GM18499 (cell line): ENCODE results near the gene CHD6.

Experiments used
- ATAC-seq: cut with Tn5 transposase; IDR thresholded peaks from one replicate; pipeline ENCODE4 v1.9.1; 2021; ENCODE audit warnings: moderate number of reproducible peaks; ENCODE audit not compliant: insufficient read depth, unreplicated experiment

CHD6 gene

GRCh38 chr20:41512624-41513023 lies 105.6 kb downstream of the CHD6 start:
- ATAC-seq, result no peak

GRCh38 chr20:41510847-41511450 lies 107.2 kb downstream of the CHD6 start:
- no peak for ATAC-seq

GRCh38 chr20:41510224-41510623 lies 108.0 kb downstream of the CHD6 start:
- ATAC-seq, result no peak

GRCh38 chr20:41509316-41510200 lies 108.6 kb downstream of the CHD6 start:
- no peak for ATAC-seq

GRCh38 chr20:41508335-41508734 lies 109.8 kb downstream of the CHD6 start:
- no peak for ATAC-seq

- ATAC-seq, result no peak
Observed at GRCh38 chr20:41507851-41508250, 110.3 kb downstream of the CHD6 start.

GRCh38 chr20:41507436-41507835 lies 110.7 kb downstream of the CHD6 start:
- no peak for ATAC-seq

- ATAC-seq, result no peak
Observed at GRCh38 chr20:41506192-41506915, 111.8 kb downstream of the CHD6 start.

- ATAC-seq, result no peak
Observed at GRCh38 chr20:41505184-41505583, 113.0 kb downstream of the CHD6 start.

GRCh38 chr20:41501376-41501775 lies 116.8 kb downstream of the CHD6 start:
- no peak for ATAC-seq

GRCh38 chr20:41499961-41500725 lies 118.0 kb downstream of the CHD6 start:
- ATAC-seq, result no peak

GRCh38 chr20:41499064-41499463 lies 119.1 kb downstream of the CHD6 start:
- no peak for ATAC-seq

GRCh38 chr20:41497186-41497895 lies 120.8 kb downstream of the CHD6 start:
- no peak for ATAC-seq

GRCh38 chr20:41494451-41494850 lies 123.7 kb downstream of the CHD6 start:
- ATAC-seq, result no peak

GRCh38 chr20:41483553-41483930 lies 134.6 kb downstream of the CHD6 start:
- no peak for ATAC-seq

- no peak for ATAC-seq
Observed at GRCh38 chr20:41482647-41483552, 135.3 kb downstream of the CHD6 start.

- no peak for ATAC-seq
Observed at GRCh38 chr20:41480054-41480770, 138.0 kb downstream of the CHD6 start.

GRCh38 chr20:41479113-41479512 lies 139.1 kb downstream of the CHD6 start:
- ATAC-seq, result no peak
